Esophagus muscularis mucosa (tissue), 4 donors: Measurements from ENCODE around the gene EN1. TPM values are rescaled to one million over a fixed set of nuclear protein-coding genes. Genes with fewer than 3 reads are reported as not detected.

Experiments used
- DNase-seq: peaks from one replicate; pipeline ENCODE4 v3.0.0-alpha.2; 2017; ENCODE audit errors: extremely low spot score
- H3K27ac ChIP-seq, 4 donors: fragments of 200-600 bp; sonication (generic); replicated peaks in 1 of 4; 1 replicate in 3 of 4; 2 replicates in 1 of 4; pipeline ENCODE4 v1.5.1; 2016 to 2019; ENCODE audit warnings: mild to moderate bottlenecking in 1 of 4
- H3K27me3 ChIP-seq, 4 donors: fragments of 200-600 bp; sonication (generic); one replicate each; pipeline versions ENCODE4 v1.5.1 to v1.6.0; 2016 to 2019
- H3K36me3 ChIP-seq, 4 donors: fragments of 200-600 bp; sonication (generic); one replicate each; pipeline ENCODE4 v1.5.1; 2016 to 2019
- H3K4me1 ChIP-seq, 4 donors: fragments of 200-600 bp; sonication (generic); one replicate each; pipeline ENCODE4 v1.5.1; 2016 to 2019
- H3K4me3 ChIP-seq, 4 donors: fragments of 200-600 bp; sonication (generic); 1 replicate in 2 of 4; 2 replicates in 2 of 4; pipeline ENCODE4 v1.5.1; 2016 to 2019; ENCODE audit warnings: mild to moderate bottlenecking in 4 of 4, moderate library complexity in 1 of 4
- H3K9me3 ChIP-seq, 4 donors: fragments of 200-600 bp; sonication (generic); 1 replicate in 3 of 4; 2 replicates in 1 of 4; pipeline ENCODE4 v1.5.1; 2016 to 2019
- CTCF ChIP-seq, 3 experiments: fragments of 200-600 bp in 2 of 3; fragments of 450-650 bp in 1 of 3; sonication (generic) in 2 of 3; IDR thresholded peaks; one replicate each; pipeline ENCODE4 v1.5.1; 2017 to 2019; ENCODE audit warnings: antibody characterized with exemption in 3 of 3, mild to moderate bottlenecking in 2 of 3, moderate library complexity in 1 of 3
- EP300 ChIP-seq: sonication (generic); formaldehyde crosslinking; IDR thresholded peaks from one replicate; pipeline ENCODE4 v1.6.1; 2017; ENCODE audit warnings: antibody characterized with exemption
- POLR2A ChIP-seq: fragments of 450-650 bp; IDR thresholded peaks from one replicate; pipeline ENCODE4 v1.6.1; 2017; ENCODE audit warnings: antibody characterized with exemption, moderate library complexity, mild to moderate bottlenecking, low read depth
- POLR2AphosphoS5 ChIP-seq, 2 donors: sonication (generic); formaldehyde crosslinking; IDR thresholded peaks; one replicate each; pipeline ENCODE4 v1.6.1; 2017; ENCODE audit warnings: antibody characterized with exemption in 2 of 2
- WGBS: methylation state at CpG from one replicate; pipeline ENCODE4 v1.1.5; 2018; 5-methylcytosine and 5-hydroxymethylcytosine counted together
- intact Hi-C: fragments of 100-400 bp; cut with DNase I; formaldehyde crosslinking; loops from one replicate; pipeline ENCODE4 v1.15.1; 2023
- total RNA-seq, 4 donors: library from RNA; depleted of rRNA; stranded (reverse); fragments of >200 nt; gene quantifications; one replicate each; pipeline versions ENCODE4 v1.1.0 to v1.2.1, GENCODE V29; 2016

EN1 gene
- total RNA-seq, 4 donors from 2014 or later: 0.11 to 0.17 (median 0.13) TPM; not detected in 1

GRCh38 chr2:118875318-118875717 is 27.9 kb upstream of the EN1 start:
- intact Hi-C loops: no loop called here
- TF ChIP-seq CTCF (IDR thresholded peaks at IDR 0.05) (no peak), POLR2AphosphoS5 (IDR thresholded peaks at IDR 0.05) (no peak), POLR2A (no peak), EP300 (no peak)
- Histone ChIP-seq H3K27me3 (peaks cover 0 to 65% (median 0%) of the 10 kb centered on the region in 4 donors), H3K4me3 (no peak overlapping the region), H3K4me1 (no peaks in the 10 kb centered on the region), H3K27ac (no peak overlapping the region), H3K9me3 (no peaks in the 10 kb centered on the region), H3K36me3 (no peaks in the 10 kb centered on the region)
- DNase-seq: peak; percentile 47
- WGBS: 50% methylated on average over 3 of the region's 4 CpGs

GRCh38 chr2:118874324-118874723 is 26.9 kb upstream of the EN1 start:
- H3K27me3 ChIP-seq: peaks cover 0 to 55% (median 0%) of the 10 kb centered on the region in 4 donors
- peak; percentile 80 for DNase-seq
- intact Hi-C loops: no loop called here

GRCh38 chr2:118865106-118865505 is 17.7 kb upstream of the EN1 start:
- TF ChIP-seq POLR2AphosphoS5 (IDR thresholded peaks at IDR 0.05) (no peak), POLR2A (no peak), CTCF (IDR thresholded peaks at IDR 0.05) (peak; percentile 32 to 49 (median 35))
- Histone ChIP-seq H3K4me1 (no peaks in the 10 kb centered on the region), H3K4me3 (no peak overlapping the region), H3K27me3 (peaks cover 0 to 52% (median 9%) of the 10 kb centered on the region in 4 donors), H3K9me3 (no peaks in the 10 kb centered on the region), H3K36me3 (no peaks in the 10 kb centered on the region), H3K27ac (no peak overlapping the region)
- 4% methylated on average over 3 of the region's 3 CpGs for WGBS
- intact Hi-C loops: no loop called here
- no peak for DNase-seq

More at GRCh38 chr2:118874324-118874723, 26.9 kb upstream of the EN1 start:
- TF ChIP-seq EP300: no peak
- TF ChIP-seq POLR2AphosphoS5 (IDR thresholded peaks at IDR 0.05): no peak
- no peak for TF ChIP-seq POLR2A
- TF ChIP-seq CTCF (IDR thresholded peaks at IDR 0.05): no peak
- Histone ChIP-seq H3K4me3 (no peak overlapping the region), H3K9me3 (no peaks in the 10 kb centered on the region), H3K4me1 (no peaks in the 10 kb centered on the region), H3K36me3 (no peaks in the 10 kb centered on the region), H3K27ac (no peak overlapping the region)
- whole genome bisulfite sequencing: 65% methylated on average over 3 of the region's 3 CpGs

GRCh38 chr2:118864207-118864606 is 16.8 kb upstream of the EN1 start:
- 85% methylated on average over 13 of the region's 13 CpGs for WGBS
- H3K4me1 ChIP-seq: peaks cover 0 to 1% (median 0%) of the 10 kb centered on the region in 4 donors
- H3K27ac ChIP-seq: no peak overlapping the region
- H3K27me3 ChIP-seq: peaks cover 0 to 61% (median 14%) of the 10 kb centered on the region in 4 donors
- no peak overlapping the region for H3K4me3 ChIP-seq
- TF ChIP-seq POLR2A: no peak
- no peak for TF ChIP-seq CTCF (IDR thresholded peaks at IDR 0.05)
- no peak for TF ChIP-seq POLR2AphosphoS5 (IDR thresholded peaks at IDR 0.05)
- no peak for TF ChIP-seq EP300
- DNase-seq: no peak
- no peaks in the 10 kb centered on the region for H3K9me3 ChIP-seq
- intact Hi-C loops: no loop called here
- H3K36me3 ChIP-seq: no peaks in the 10 kb centered on the region

GRCh38 chr2:118861731-118862130 is 14.3 kb upstream of the EN1 start:
- 75% methylated on average over 1 of the region's 1 CpG for WGBS
- H3K27ac ChIP-seq: no peak overlapping the region
- H3K36me3 ChIP-seq: no peaks in the 10 kb centered on the region
- no peaks in the 10 kb centered on the region for H3K9me3 ChIP-seq
- intact Hi-C loops: no loop called here
- no peak for TF ChIP-seq POLR2A
- no peak for TF ChIP-seq CTCF (IDR thresholded peaks at IDR 0.05)
- no peak for TF ChIP-seq POLR2AphosphoS5 (IDR thresholded peaks at IDR 0.05)
- TF ChIP-seq EP300: no peak
- H3K4me3 ChIP-seq: no peak overlapping the region
- H3K27me3 ChIP-seq: peaks cover 0 to 85% (median 38%) of the 10 kb centered on the region in 4 donors
- DNase-seq: no peak
- H3K4me1 ChIP-seq: peaks cover 0 to 25% (median 16%) of the 10 kb centered on the region in 4 donors
